Cardiac muscle cell (in vitro differentiated cells and primary cell): ENCODE measurements around the gene MIS18BP1. TPM values are rescaled to one million over a fixed set of nuclear protein-coding genes. Genes with fewer than 3 reads are reported as not detected.

ENCODE experiments used
- DNase-seq, 2 donors: peaks; one replicate each; pipeline versions ENCODE4 v3.0.0 to v3.0.0-alpha.2; 2010 to 2017; ENCODE audit warnings: low read depth in 1 of 2, low spot score in 1 of 2
- H3K27ac ChIP-seq: fragments of 200-600 bp; sonication (generic); 2 replicates; pipeline ENCODE4 v1.5.1; 2016
- H3K27me3 ChIP-seq: fragments of 200-600 bp; sonication (generic); 2 replicates; pipeline ENCODE4 v1.6.0; 2016; ENCODE audit warnings: control low read depth
- H3K36me3 ChIP-seq: fragments of 200-600 bp; sonication (generic); 2 replicates; pipeline ENCODE4 v1.5.1; 2016; ENCODE audit warnings: control low read depth
- H3K4me1 ChIP-seq: fragments of 200-600 bp; sonication (generic); 2 replicates; pipeline ENCODE4 v1.8.1; 2017; ENCODE audit warnings: low read depth, mild to moderate bottlenecking, mixed run types
- H3K4me3 ChIP-seq: fragments of 200-600 bp; sonication (generic); 2 replicates; pipeline ENCODE4 v1.5.1; 2016; ENCODE audit warnings: mild to moderate bottlenecking
- H3K9me3 ChIP-seq: fragments of 200-600 bp; sonication (generic); 2 replicates; pipeline ENCODE4 v1.5.1; 2017; ENCODE audit warnings: low read depth, mild to moderate bottlenecking, control low read depth
- CTCF ChIP-seq: IDR thresholded peaks from 2 replicates; pipeline ENCODE4 v1.5.1; 2012; ENCODE audit warnings: low read depth, mild to moderate bottlenecking, low read length
- polyA plus RNA-seq: library from polyadenylated mRNA; unstranded; fragments of >200 nt; fragmentation: Nextera tagmentation; extraction: Ambion mirVana; gene quantifications from 2 replicates; pipeline ENCODE4 v1.2.1, GENCODE V29; 2016
- total RNA-seq: library from RNA; depleted of rRNA; stranded (reverse); fragments of >200 nt; gene quantifications from 2 replicates; pipeline ENCODE4 v1.2.3, GENCODE V29; 2016

The MIS18BP1 gene
- total and polyA plus RNA-seq, 2 experiments from 2014 or later: 11.8 to 34.8 TPM

- TF ChIP-seq CTCF: no peak
- DNase-seq: peak in 1 of 2 donors; percentile 32
- no peak overlapping the region for H3K27ac ChIP-seq
These were observed 1.1 kb downstream of the MIS18BP1 start for GRCh38 chr14:45251912-45252311.

GRCh38 chr14:45249856-45250575 lies 3.0 kb downstream of the MIS18BP1 start:
- DNase-seq: peak in 1 of 2 donors; percentile 95
- H3K4me3 ChIP-seq: no peak overlapping the region
- no peaks in the 10 kb centered on the region for H3K9me3 ChIP-seq
- TF ChIP-seq CTCF: no peak
- no peaks in the 10 kb centered on the region for H3K27me3 ChIP-seq
- peaks cover 18% of the 10 kb centered on the region for H3K4me1 ChIP-seq
- peak overlapping the region; percentile 29 for H3K27ac ChIP-seq
- H3K36me3 ChIP-seq: no peaks in the 10 kb centered on the region

More at GRCh38 chr14:45251912-45252311, 1.1 kb downstream of the MIS18BP1 start:
- Histone ChIP-seq H3K4me1 (peaks cover 10% of the 10 kb centered on the region), H3K4me3 (peak overlapping the region; percentile 56), H3K27me3 (no peaks in the 10 kb centered on the region), H3K9me3 (no peaks in the 10 kb centered on the region), H3K36me3 (no peaks in the 10 kb centered on the region)

- H3K36me3 ChIP-seq: no peaks in the 10 kb centered on the region
- no peak for DNase-seq
- H3K9me3 ChIP-seq: no peaks in the 10 kb centered on the region
- H3K4me1 ChIP-seq: peaks cover 18% of the 10 kb centered on the region
- TF ChIP-seq CTCF: no peak
- H3K4me3 ChIP-seq: no peak overlapping the region
- H3K27ac ChIP-seq: no peak overlapping the region
- no peaks in the 10 kb centered on the region for H3K27me3 ChIP-seq
These were observed 5.6 kb downstream of the MIS18BP1 start for GRCh38 chr14:45247427-45247826.

- Histone ChIP-seq H3K27me3 (no peaks in the 10 kb centered on the region), H3K36me3 (no peaks in the 10 kb centered on the region), H3K9me3 (no peaks in the 10 kb centered on the region), H3K4me1 (peaks cover 15% of the 10 kb centered on the region), H3K4me3 (no peak overlapping the region), H3K27ac (no peak overlapping the region)
- no peak for DNase-seq
- no peak for TF ChIP-seq CTCF
These were observed 6.3 kb downstream of the MIS18BP1 start for GRCh38 chr14:45246691-45247090.

GRCh38 chr14:45246151-45246550 lies 6.9 kb downstream of the MIS18BP1 start:
- no peak for DNase-seq
- H3K9me3 ChIP-seq: no peaks in the 10 kb centered on the region
- TF ChIP-seq CTCF: no peak

More at GRCh38 chr14:45246151-45246550, 6.9 kb downstream of the MIS18BP1 start:
- no peak overlapping the region for H3K4me3 ChIP-seq
- H3K4me1 ChIP-seq: peaks cover 10% of the 10 kb centered on the region
- H3K27me3 ChIP-seq: no peaks in the 10 kb centered on the region
- peak overlapping the region; percentile 33 for H3K27ac ChIP-seq
- no peaks in the 10 kb centered on the region for H3K36me3 ChIP-seq
